Transverse colon (tissue), 4 donors: ENCODE data around the gene RIC8A. TPM values are rescaled to one million over a fixed set of nuclear protein-coding genes. Genes with fewer than 3 reads are reported as not detected.
A peak's percentile ranks its signal among the peaks of the same experiment; 100 is the strongest.

ENCODE experiments used
- DNase-seq: peaks from one replicate; pipeline ENCODE4 v3.0.0-alpha.2; 2019
- H3K27ac ChIP-seq, 4 donors: fragments of 200-600 bp; sonication (generic); 2 replicates each; pipeline ENCODE4 v1.5.1; 2016 to 2018; ENCODE audit warnings: inconsistent platforms in 4 of 4
- H3K27me3 ChIP-seq: fragments of 200-600 bp; sonication (generic); 2 replicates; pipeline ENCODE4 v1.5.1; 2017; ENCODE audit warnings: inconsistent platforms
- H3K36me3 ChIP-seq, 4 donors: fragments of 200-600 bp; sonication (generic); 2 replicates each; pipeline ENCODE4 v1.5.1; 2017 to 2019; ENCODE audit warnings: inconsistent platforms in 4 of 4
- H3K4me1 ChIP-seq, 4 donors: fragments of 200-600 bp; sonication (generic); 2 replicates each; pipeline ENCODE4 v1.5.1; 2017 to 2020; ENCODE audit warnings: inconsistent platforms in 4 of 4
- H3K4me3 ChIP-seq, 4 donors: fragments of 200-600 bp; sonication (generic); 1 replicate in 1 of 4; 2 replicates in 3 of 4; pipeline versions ENCODE4 v1.5.1 to v1.6.1; 2017 to 2019; ENCODE audit warnings: inconsistent platforms in 4 of 4
- H3K9me3 ChIP-seq, 2 donors: fragments of 200-600 bp; sonication (generic); 2 replicates each; pipeline ENCODE4 v1.5.1; 2017 to 2019; ENCODE audit warnings: inconsistent platforms in 2 of 2
- EP300 ChIP-seq: sonication (generic); formaldehyde crosslinking; IDR thresholded peaks from one replicate; pipeline ENCODE4 v1.6.1; 2017; ENCODE audit warnings: antibody characterized with exemption, low read depth
- POLR2A ChIP-seq: fragments of 450-650 bp; IDR thresholded peaks from one replicate; pipeline ENCODE4 v1.6.1; 2016; ENCODE audit warnings: antibody characterized with exemption, mild to moderate bottlenecking, moderate library complexity
- POLR2AphosphoS5 ChIP-seq, 3 donors: sonication (generic); formaldehyde crosslinking; IDR thresholded peaks; one replicate each; pipeline ENCODE4 v1.6.1; 2016; ENCODE audit warnings: antibody characterized with exemption in 3 of 3
- WGBS, 2 donors: methylation state at CpG; one replicate each; pipeline ENCODE4 v1.1.5; 2018; ENCODE audit warnings: low coverage in 1 of 2; 5-methylcytosine and 5-hydroxymethylcytosine counted together
- in situ Hi-C, 4 donors: fragments of 200-750 bp; cut with MboI; loops; one replicate each; pipeline versions ENCODE4 v1.15.0 to v1.15.1; 2017; ENCODE audit warnings: low sequenced_read_pairs in 3 of 4, low pct_ligation_motif_present in 1 of 4, low pct_unique_long_range_greater_than_20kb in 1 of 4
- intact Hi-C: fragments of 100-400 bp; cut with DNase I; formaldehyde crosslinking; loops from one replicate; pipeline ENCODE4 v1.15.1; 2023; ENCODE audit warnings: low total_unique reads
- total RNA-seq, 4 donors: library from RNA; depleted of rRNA; stranded (reverse); fragments of >200 nt; gene quantifications; one replicate each; pipeline ENCODE4 v1.1.0, GENCODE V29; 2016
- TF ChIP-seq, protein P1 (sequence below), 5 experiments: fragments of 200-600 bp in 3 of 5; fragments of 450-650 bp in 2 of 5; sonication (generic) in 3 of 5; IDR thresholded peaks; 1 replicate in 2 of 5; 2 replicates in 3 of 5; pipeline ENCODE4 v1.5.1; 2016 to 2017; ENCODE audit warnings: antibody characterized with exemption in 5 of 5, inconsistent platforms in 3 of 5, mild to moderate bottlenecking in 2 of 5, moderate library complexity in 1 of 5

The RIC8A gene
- total RNA-seq, 4 donors from 2014 or later, result 59.2 to 145 (median 93.8) TPM

- H3K4me3 ChIP-seq, result peak overlapping the region; percentile 42 to 96 (median 88)
- no peak for DNase-seq
- no peaks in the 10 kb centered on the region for H3K27me3 ChIP-seq
- WGBS, 2 donors, result 52% methylated on average over 25 of the region's 29 CpGs; no CpG with 5 or more reads in 1 of the 2 donors
- TF ChIP-seq POLR2A (no peak), EP300 (no peak), POLR2AphosphoS5 (IDR thresholded peaks at IDR 0.05) (no peak)
- TF ChIP-seq, protein P1, sequence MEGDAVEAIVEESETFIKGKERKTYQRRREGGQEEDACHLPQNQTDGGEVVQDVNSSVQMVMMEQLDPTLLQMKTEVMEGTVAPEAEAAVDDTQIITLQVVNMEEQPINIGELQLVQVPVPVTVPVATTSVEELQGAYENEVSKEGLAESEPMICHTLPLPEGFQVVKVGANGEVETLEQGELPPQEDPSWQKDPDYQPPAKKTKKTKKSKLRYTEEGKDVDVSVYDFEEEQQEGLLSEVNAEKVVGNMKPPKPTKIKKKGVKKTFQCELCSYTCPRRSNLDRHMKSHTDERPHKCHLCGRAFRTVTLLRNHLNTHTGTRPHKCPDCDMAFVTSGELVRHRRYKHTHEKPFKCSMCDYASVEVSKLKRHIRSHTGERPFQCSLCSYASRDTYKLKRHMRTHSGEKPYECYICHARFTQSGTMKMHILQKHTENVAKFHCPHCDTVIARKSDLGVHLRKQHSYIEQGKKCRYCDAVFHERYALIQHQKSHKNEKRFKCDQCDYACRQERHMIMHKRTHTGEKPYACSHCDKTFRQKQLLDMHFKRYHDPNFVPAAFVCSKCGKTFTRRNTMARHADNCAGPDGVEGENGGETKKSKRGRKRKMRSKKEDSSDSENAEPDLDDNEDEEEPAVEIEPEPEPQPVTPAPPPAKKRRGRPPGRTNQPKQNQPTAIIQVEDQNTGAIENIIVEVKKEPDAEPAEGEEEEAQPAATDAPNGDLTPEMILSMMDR (IDR thresholded peaks at IDR 0.05), result no peak
- H3K9me3 ChIP-seq, result no peaks in the 10 kb centered on the region
- peaks cover 27 to 42% (median 30%) of the 10 kb centered on the region in 4 donors for H3K4me1 ChIP-seq
- in situ Hi-C loops, result no loop called here
- H3K27ac ChIP-seq, result peak overlapping the region; percentile 96 to 100 (median 98)
- intact Hi-C loops, result no loop called here
- H3K36me3 ChIP-seq, result peaks cover 0 to 32% (median 15%) of the 10 kb centered on the region in 4 donors
Observed at GRCh38 chr11:209275-210121, 2.0 kb downstream of the RIC8A start.

DNA sequence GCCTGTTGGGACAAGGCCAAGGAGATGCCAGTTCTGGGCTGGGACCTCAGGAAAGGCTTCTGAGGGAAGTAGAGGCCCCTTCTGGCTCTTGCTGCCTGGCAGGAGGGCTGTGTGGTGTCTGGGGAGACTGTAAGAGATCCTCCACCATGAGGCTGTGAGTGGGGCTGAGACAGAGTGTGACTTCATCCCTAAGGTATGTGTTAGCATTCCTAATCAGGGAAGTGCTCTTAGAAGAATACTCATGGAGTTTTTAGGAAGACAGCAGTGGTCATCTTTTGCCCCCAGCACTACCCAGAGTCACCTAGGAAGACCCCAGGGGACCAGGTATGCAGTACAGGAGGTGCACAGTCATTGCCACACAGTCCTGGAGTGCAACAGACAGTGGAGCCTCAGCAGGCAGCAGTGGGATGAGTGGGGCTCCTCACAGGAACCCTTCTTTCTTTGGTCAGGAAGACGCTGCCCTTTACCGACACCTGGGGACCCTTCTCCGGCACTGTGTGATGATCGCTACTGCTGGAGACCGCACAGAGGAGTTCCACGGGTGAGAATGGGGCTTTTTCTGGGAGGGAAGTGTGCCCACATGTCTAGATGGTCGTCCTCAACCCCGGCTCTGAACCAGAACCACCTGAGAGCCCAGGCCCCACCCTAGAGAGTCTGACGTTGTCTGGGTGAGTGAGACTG is 2.8 kb downstream of the RIC8A start:
- H3K27ac ChIP-seq, result peak overlapping the region in 3 of 4 donors; percentile 96 to 100 (median 97)

DNA sequence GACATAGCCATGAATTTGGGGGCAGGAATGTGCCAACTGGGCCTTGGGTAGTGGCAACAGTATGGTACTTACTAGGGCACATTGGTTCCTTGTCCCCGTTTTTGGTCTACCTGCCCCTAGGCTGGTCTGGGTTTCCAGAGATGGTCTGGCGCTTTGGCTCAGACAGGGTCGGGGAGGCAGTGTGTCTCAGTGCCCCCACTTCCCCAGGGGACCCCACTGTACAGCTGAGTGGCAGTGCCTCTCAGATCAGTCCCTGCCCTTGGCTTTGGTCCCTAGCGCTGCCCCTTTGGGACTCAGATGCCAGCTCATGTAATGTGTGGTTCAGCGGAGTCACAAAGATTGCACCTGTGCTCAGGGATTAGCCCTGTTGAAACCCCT is 3.3 kb downstream of the RIC8A start:
- no peak for TF ChIP-seq EP300
- Histone ChIP-seq H3K4me1 (peaks cover 19 to 34% (median 24%) of the 10 kb centered on the region in 4 donors), H3K27ac (no peak overlapping the region), H3K27me3 (no peaks in the 10 kb centered on the region), H3K9me3 (no peaks in the 10 kb centered on the region), H3K36me3 (peaks cover 0 to 37% (median 15%) of the 10 kb centered on the region in 4 donors), H3K4me3 (no peak overlapping the region)
- intact Hi-C loops (no loop called here), in situ Hi-C loops (no loop called here)
- DNase-seq, result no peak
- 93% methylated on average over 3 of the region's 5 CpGs; no CpG with 5 or more reads in 1 of the 2 donors for WGBS, 2 donors

More for the DNA sequence above, 2.8 kb downstream of the RIC8A start:
- intact Hi-C loops, result no loop called here
- Histone ChIP-seq H3K4me3 (no peak overlapping the region), H3K36me3 (peaks cover 0 to 34% (median 15%) of the 10 kb centered on the region in 4 donors), H3K27me3 (no peaks in the 10 kb centered on the region), H3K4me1 (peaks cover 24 to 40% (median 29%) of the 10 kb centered on the region in 4 donors), H3K9me3 (no peaks in the 10 kb centered on the region)
- no peak for DNase-seq
- TF ChIP-seq, protein P1 (IDR thresholded peaks at IDR 0.05), result no peak
- no peak for TF ChIP-seq POLR2A
- in situ Hi-C loops, result no loop called here
- WGBS, 2 donors, result 83% methylated on average over 9 of the region's 9 CpGs; no CpG with 5 or more reads in 1 of the 2 donors

- H3K27ac ChIP-seq, result no peak overlapping the region
- no peak for DNase-seq
- 96% methylated on average over 5 of the region's 5 CpGs; no CpG with 5 or more reads in 1 of the 2 donors for WGBS, 2 donors
Observed at GRCh38 chr11:211295-211694, 3.8 kb downstream of the RIC8A start.

More at GRCh38 chr11:211295-211694, 3.8 kb downstream of the RIC8A start:
- Histone ChIP-seq H3K4me1 (peaks cover 14 to 29% (median 19%) of the 10 kb centered on the region in 4 donors), H3K27me3 (no peaks in the 10 kb centered on the region), H3K4me3 (no peak overlapping the region), H3K9me3 (no peaks in the 10 kb centered on the region), H3K36me3 (peaks cover 0 to 37% (median 15%) of the 10 kb centered on the region in 4 donors)
- in situ Hi-C loops (no loop called here), intact Hi-C loops (no loop called here)
- TF ChIP-seq POLR2AphosphoS5 (IDR thresholded peaks at IDR 0.05) (no peak), POLR2A (no peak), EP300 (no peak)
- TF ChIP-seq, protein P1 (IDR thresholded peaks at IDR 0.05), result no peak
